NCI-H345 treated with DMSO at 0.1 percent for 48 hours (cell line): ENCODE results near the gene CAMK2D.

ENCODE experiments used
- DNase-seq: peaks from one replicate; lab custom pipeline; 2025; ENCODE audit not compliant: unreplicated experiment; lab: John Stamatoyannopoulos, UW

The CAMK2D gene

DNA sequence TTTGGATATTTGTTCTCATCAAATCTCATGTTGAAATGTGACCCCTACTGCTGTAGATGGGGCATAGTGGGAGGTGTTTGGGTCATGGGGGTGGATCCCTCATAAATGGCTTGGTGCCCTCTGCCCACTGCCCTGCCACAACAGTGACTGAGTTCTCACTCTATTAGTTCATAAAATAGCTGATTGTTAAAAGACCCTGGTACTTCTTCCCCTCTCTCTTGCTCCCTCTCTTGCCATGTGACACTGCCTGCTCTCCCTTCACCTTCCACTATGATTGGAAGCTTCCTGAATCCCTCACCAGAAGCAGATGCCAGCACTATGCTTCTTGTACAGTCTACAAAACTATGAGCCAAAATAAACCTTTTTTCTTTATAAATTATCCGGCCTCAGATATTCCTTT, 182.2 kb downstream of the CAMK2D start:
- no peak for DNase-seq

DNA sequence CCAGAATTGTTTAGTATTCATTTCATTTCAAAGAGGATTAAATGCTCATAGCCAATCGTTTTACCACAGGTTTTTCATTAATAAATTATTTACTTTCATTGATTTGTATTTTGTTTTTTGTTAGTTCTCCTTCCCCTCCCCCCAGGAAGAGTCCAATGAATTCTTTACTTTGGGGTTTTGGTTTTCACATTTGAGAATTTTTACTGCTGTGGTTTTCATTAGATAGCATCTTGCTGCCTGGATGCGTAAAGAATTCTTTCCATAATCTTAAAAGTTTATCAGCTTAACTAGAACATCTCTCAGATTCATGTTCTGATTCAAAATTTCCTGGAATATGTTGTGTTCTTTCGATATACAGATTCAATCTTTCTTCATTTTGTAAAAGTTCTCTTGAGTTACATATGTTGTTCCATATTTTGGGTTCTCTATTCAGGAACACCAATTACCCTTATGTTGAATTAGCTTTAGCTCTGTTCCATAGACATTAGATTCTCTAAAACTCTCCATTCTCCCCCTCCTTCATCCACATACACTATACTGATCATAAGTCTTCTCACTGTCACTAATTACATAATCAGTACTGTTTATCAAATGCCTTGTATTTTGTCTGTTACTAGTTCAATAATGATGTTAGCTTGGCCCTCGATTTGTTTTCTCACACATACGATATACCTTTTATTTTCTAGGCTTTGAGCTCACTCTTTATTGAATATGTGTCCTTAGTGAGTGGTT, 184.4 kb downstream of the CAMK2D start:
- no peak for DNase-seq

- no peak for DNase-seq
Observed at GRCh38 chr4:113575401-113575800, 186.1 kb downstream of the CAMK2D start.

- no peak for DNase-seq
Observed at GRCh38 chr4:113574636-113575103, 186.9 kb downstream of the CAMK2D start.

- no peak for DNase-seq
Observed at GRCh38 chr4:113572620-113573019, 188.9 kb downstream of the CAMK2D start.

DNA sequence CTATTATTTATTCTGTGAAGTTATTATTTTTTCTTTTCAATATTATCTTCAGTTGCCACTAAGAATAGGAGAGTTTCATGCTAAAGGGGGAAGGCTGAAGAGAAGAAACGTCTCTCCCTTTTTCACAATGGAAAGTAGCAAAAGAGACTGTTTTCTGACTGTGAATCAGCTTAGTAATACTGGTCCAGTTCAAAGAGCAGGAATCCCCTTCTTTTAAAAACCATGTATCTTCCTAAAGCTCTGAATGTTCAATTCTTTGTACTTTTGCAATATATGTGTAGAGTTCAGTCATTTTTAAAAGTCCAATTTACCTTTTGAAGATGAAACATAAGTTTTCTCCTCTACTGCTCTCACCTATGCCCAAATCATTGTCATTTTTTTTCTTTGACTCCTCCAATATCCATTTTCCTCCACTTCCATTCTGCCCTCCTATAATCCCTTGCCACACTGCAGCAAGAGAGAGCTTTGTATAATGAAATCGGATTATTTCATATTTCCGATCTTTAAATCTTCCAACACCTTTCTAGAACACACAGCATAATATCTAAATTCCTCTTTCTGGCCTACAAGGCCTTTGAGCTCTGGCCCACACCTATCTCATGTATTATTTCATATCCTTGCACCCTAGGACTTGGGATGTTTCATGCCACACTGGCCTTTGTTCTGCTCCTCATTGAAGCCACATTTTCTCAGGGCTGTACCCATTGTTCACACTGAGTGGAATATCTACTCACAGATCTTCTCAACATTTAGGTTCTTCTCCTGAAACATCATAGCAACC, 195.3 kb downstream of the CAMK2D start:
- no peak for DNase-seq

GRCh38 chr4:113565702-113566012, 195.9 kb downstream of the CAMK2D start:
- no peak for DNase-seq

- no peak for DNase-seq
Observed at GRCh38 chr4:113564493-113564892, 197.0 kb downstream of the CAMK2D start.

DNA sequence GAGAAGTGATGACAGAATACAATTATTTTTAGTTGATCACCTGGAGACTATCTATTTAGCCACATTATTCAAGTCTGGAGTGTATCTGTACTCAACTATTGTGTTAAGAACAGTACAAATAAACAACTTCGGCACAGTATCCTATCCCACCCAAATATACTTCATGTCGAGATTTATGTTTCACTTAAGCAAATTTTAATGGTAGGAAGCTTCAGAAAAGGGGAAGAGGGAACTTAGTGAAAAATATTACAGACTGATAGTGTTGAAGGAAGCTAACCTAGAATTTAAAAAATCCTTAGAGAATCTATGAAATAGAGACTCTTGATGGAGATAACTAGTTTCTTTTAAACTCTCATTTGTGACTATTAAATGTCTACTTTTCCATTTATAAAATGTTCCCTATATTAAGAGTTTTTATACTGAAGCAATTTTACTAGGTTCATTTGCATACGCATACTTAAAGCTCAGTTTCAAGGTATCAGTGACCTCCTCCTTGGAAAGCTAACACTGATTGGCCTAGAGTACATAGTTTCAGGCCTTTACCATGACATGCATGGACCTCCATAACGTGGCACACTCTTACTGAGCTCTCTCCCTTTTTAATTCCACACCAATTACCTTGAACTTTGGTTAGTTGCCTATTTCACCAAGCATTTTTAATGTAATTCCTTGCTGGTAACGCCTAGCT, 197.7 kb downstream of the CAMK2D start:
- no peak for DNase-seq

DNA sequence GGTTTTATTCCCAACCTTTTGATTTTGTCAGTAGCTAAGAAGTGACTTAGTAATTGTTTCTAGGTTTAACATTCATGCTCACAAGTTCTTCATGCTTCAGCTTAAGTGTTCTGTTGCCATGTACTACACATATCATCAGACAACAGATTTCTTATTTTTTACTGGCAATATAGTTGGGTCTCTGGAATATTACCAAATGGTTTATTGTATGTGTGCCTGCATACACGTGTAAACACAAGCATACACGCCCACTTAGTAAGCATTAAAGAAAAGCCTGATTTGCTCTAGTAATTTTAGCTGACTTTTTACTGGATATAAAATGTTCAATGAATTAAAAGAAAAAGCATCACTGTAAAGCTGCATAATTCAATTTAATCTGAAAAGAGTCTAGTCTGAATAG, 199.8 kb downstream of the CAMK2D start:
- DNase-seq = no peak

GRCh38 chr4:113561092-113561491, 200.4 kb downstream of the CAMK2D start:
- DNase-seq = no peak

DNA sequence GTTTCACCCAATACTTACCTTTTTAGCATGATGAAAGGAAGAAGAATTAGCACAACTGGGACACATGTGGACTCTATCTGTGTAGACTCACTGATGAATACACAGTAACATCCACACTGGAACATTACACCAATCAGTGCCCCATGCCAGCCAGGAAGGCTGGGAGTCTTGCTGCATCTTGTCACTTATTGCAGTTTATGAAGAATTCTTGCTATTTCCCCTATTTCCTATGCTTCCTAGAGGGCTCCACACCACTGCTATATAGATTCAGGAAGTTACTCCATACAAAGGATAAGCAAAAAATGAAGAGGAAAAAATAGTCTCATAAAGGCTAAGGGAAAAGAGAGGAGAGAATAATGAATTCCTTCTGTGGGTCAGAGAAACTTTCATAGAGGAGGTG, 201.0 kb downstream of the CAMK2D start:
- DNase-seq = no peak

DNA sequence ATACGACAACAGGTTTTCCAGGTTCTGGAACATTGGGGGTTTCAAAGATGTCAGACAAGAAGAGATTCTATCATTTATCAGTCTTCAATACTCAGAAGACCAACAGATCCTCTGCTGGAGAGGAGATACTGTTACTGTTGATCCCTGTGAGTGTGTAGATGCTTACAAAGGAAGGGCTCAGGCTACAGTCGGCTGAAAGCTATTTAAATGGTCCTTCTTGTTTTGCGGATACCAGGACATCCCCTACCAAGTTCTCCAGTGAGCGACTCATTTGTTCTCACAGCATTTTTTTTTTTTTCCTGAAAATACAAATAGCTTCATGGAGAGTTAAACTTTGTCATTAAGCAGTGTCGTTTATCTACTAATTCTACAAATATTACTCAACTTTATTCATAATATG, 201.6 kb downstream of the CAMK2D start:
- no peak for DNase-seq

GRCh38 chr4:113556382-113557134, 205.0 kb downstream of the CAMK2D start:
- no peak for DNase-seq

- DNase-seq = no peak
Observed at GRCh38 chr4:113555868-113556267, 205.7 kb downstream of the CAMK2D start.

DNA sequence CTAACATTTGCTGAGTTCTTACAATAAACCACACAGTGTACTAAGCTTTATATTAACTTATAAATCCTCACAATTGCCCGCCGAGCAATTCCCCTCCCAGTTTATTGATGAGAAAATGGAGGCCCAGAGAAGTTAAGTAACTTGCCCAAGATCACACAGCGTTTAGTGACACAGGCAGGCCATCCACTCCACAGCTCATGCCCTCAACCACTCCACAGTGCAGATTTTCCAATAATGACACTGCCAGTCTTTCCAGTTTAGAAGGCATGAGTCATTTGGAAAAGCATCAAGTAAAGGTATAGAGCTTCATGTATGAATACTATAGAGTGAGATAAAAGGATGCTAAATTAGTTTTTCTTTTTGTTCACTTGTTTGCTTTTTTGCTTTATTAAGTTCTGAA, 208.5 kb downstream of the CAMK2D start:
- DNase-seq = no peak

DNA sequence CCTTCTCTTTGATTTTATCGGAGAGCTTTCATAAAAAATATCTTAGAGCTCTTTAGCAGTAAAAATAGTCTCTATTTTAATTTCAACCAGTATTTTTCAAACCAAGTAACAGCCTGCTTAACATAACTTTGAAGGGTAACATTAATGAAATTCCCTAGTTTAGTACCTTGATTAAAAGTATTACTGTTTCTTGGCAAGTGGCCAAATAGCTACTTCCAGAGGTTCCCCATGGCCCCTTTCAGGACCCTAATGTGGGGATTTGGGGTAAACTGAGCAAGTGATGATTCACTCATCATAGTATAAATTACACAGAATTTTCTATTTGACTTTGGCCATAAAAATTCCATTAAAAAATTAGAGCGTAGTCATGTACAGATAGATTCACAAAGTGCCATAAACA, 211.0 kb downstream of the CAMK2D start:
- DNase-seq = no peak

DNA sequence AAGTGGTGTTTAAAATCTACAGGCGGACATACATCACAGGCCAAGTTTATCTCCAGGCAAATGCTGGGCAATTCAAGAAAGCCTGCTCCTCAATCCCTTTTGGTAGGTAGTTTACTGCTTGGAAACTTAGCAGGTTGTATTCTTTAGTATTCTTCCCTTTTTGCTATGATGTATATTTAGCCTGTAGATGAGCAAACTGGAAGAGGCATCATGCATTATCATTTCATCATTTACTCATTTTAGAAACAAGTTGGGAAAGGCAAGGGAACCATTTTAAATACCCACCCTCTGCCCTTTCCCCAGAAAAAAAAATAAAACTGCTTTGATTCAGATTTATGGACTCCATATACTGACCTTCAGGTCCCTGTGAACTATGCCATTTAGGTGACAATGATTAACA, 213.2 kb downstream of the CAMK2D start:
- DNase-seq = no peak

- DNase-seq = peak; percentile 72
Observed at GRCh38 chr4:113547487-113548042, 214.0 kb downstream of the CAMK2D start.

- DNase-seq = no peak
Observed at GRCh38 chr4:113541933-113542332, 219.6 kb downstream of the CAMK2D start.

GRCh38 chr4:113540859-113541258, 220.7 kb downstream of the CAMK2D start:
- no peak for DNase-seq
